Activated CD4-positive, CD25-positive, alpha-beta regulatory T cell treated with anti-CD3 and anti-CD28 coated beads, Interleukin-2, amount 50 U/mL, for 72 hours (primary cell): ENCODE measurements around the gene TICRR.
"Not testable (repeated sequence)": the region's sequence is repeated elsewhere in the genome, so short reads cannot be mapped to it uniquely, and the experiment has no call there.

Experiments
- DNase-seq: peaks from one replicate; pipeline ENCODE4 v3.0.0; 2021

TICRR gene, protein sequence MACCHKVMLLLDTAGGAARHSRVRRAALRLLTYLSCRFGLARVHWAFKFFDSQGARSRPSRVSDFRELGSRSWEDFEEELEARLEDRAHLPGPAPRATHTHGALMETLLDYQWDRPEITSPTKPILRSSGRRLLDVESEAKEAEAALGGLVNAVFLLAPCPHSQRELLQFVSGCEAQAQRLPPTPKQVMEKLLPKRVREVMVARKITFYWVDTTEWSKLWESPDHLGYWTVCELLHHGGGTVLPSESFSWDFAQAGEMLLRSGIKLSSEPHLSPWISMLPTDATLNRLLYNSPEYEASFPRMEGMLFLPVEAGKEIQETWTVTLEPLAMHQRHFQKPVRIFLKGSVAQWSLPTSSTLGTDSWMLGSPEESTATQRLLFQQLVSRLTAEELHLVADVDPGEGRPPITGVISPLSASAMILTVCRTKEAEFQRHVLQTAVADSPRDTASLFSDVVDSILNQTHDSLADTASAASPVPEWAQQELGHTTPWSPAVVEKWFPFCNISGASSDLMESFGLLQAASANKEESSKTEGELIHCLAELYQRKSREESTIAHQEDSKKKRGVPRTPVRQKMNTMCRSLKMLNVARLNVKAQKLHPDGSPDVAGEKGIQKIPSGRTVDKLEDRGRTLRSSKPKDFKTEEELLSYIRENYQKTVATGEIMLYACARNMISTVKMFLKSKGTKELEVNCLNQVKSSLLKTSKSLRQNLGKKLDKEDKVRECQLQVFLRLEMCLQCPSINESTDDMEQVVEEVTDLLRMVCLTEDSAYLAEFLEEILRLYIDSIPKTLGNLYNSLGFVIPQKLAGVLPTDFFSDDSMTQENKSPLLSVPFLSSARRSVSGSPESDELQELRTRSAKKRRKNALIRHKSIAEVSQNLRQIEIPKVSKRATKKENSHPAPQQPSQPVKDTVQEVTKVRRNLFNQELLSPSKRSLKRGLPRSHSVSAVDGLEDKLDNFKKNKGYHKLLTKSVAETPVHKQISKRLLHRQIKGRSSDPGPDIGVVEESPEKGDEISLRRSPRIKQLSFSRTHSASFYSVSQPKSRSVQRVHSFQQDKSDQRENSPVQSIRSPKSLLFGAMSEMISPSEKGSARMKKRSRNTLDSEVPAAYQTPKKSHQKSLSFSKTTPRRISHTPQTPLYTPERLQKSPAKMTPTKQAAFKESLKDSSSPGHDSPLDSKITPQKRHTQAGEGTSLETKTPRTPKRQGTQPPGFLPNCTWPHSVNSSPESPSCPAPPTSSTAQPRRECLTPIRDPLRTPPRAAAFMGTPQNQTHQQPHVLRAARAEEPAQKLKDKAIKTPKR (N-terminal part only)

DNA sequence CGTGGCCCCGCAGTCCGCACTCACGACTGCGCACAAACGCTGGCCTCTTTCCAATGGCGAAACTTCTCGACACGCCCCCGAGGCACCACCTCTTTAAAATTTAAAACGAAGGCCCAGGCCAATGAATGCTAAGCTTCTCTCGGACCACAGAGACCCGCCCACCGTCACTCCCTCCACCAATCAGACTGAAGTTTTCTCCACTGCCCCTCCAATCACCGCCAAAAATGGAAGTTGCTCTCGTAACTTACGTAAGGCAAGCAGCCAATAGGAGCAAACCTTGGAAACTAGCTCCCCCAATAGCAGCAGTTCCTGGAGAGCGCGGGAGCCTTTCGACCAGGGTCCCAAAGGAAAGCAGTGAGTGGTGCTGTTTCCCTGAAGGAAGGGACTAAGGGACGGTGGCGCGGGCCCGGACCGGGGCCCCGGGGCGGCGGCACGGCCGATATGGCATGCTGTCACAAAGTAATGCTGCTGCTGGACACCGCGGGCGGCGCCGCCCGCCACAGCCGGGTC is at the start of gene TICRR:
Gene TICRR (plus strand): TSS at position 324 of the 510 bp plus-strand sequence. CDS start 118 bp downstream, at position 442.
- DNase-seq = peak; percentile 91

DNA sequence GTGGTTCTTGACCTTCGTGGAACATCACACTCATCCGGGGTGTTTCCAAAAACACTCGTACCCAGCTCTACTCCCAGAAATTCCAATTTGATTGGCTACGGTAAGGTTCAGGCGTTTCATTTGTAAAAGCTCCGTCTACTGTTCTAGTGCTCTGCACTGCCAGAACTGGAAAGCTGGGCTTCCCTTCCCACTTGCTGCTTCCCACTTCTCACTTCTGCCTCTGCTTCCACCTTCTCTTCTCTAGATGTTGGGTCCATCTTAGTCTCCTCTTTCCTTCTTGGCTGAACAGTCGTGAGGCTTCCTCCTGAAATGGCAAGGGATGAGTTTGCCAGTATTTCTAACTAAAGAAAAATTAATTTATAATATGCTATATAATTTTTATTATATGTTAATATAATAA is 49.1 kb upstream of the TICRR start:
- no peak for DNase-seq

DNA sequence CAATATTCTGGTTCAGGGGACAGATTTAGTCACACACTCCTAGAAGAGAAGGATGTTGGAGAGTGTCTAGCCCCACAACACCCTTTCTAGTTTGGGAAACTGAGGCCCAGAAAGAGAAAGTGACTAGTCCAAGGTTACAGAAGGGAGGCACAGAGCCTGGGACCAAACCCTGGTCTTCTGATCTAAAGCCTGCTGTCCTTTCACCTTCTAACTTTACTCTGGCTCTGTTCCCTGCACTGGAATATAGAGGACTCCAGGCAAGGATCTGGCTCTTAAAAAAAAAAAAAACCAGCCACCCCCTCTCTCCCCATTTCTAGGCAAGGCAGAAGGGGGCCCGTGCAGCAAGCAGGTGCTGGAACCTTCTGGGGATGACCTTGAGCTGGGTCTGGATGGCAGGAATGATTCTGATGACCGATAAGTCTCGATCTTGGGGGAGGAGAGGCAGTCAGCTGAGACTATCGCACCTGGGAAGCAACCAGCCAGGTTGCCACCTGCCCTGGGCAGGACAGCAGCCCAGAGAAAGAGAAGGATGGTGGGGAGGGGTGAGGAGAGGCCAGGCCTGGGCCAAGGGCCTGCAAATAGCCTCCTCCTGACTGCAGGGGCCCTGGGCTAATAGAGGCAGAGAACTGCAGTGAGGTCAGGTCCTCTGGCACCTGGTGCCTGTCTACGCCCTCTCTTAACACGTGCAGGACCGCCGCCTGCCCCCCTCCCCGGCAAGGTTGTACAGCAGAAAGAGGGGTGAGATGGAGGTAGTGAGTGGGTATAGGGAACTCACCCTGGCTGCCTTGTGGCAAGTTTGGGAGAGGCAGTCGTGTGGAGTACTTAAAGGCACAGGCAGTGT is 48.4 kb upstream of the TICRR start:
- DNase-seq = no peak

DNA sequence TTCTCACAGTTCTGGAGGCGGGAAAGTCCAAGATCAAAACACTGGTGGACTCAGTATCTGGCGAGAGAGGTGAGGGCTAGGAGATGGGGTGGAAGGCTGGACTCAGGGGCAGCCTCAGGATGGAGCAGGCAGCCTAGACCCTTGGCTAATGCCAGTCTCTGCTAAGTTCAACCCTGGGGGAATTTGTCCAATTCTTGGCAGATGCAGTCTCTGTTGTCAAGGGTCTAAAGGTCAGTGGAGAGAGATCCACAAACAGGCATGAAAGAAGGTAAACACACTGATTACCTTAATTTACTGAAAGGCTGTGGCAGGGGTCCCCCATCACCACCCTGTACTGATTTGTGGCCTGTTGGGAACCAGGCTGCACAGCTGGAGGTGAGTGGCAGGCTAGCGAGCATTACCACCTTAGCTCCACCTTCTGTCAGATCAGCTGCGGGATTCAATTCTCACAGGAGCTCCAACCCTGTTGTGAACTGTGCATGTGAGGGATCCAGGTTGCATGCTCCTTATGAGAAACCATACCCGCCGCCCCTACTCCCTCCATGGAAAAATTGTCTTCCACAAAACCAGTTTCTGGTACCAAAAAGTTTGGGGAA is 46.4 kb upstream of the TICRR start:
- DNase-seq = no peak

DNA sequence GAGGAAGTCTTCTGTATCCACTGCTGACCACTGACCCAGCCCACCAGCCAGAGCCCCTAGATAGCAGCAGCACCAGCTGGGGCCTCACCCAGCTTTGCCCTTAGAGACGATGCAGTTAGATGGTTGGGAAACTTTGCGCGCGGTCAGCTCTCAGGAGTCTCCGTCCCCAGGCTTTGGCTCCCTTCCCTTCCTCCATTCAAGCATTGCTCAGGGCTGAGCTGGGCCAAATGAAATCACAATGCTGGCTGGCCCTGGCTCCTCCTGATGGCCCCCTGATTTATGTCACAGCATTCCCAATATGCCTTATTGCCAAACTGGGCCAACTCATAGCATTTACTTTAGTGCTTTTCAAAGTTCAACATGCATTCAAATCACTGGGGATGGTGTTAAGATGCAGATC is 44.3 kb upstream of the TICRR start:
- DNase-seq = no peak

DNA sequence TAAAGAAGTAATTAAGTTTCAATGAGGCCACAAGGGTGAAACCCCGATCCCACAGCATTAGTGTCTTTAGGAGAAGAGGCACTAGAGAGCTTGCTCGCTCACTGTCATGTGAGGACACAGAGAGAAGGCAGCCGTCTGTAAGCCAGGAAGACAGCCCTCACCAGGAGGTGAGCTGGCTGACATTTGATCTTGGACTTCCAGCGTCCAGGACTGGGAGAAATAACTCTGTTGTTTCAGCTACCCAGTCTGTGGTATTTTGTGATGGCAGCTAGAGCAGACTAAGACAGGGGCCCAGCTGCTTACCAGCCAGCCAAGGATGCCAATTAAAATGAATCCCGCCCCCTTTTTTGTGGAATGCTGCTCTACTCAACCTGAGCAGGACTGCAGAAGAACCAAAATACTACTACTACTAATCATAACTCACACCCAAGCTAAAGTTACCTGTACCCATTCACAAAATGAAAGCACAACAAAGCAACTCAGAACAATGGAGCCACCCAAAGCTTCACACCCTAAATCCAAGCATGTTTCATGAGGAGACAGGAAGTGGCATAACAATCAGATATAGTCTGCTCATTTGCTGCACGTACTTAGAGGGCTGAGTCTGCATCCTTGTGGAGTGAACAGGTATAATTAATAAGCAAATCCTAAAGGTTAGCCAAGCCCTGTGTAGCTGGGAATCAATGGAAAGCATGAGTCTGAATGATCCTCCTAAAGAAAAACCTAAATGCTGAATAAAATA is 43.3 kb upstream of the TICRR start:
- DNase-seq = no peak

DNA sequence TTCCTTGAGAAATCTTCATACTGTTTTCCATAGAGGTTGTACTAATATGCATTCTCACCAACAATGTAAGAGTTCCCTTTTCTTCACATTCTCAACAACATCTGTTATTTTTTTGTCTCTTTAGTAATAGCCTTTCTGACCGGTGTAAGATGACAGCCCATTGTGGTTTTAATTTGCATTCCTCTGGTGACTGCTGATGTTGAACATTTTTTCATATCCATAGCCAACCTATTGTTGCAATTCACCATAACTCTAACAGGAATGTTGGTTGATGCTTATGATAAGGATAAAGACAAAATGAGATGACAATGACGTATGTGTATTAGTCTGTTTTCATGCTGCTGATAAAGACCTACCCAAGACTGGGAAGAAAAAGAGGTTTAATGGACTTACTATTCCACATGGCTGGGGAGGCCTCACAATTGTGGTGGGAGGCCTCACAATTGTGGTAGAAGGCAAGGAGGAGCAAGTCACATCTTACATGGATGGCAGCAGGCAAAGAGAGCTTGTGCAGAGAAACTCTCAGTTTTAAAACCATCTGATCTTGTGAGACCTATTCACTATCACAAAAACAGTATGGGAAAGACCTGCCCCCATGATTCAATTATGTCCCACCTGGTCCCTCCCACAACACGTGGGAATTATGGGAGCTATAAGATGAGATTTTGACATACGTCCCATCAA is 41.3 kb upstream of the TICRR start:
- no peak for DNase-seq

DNA sequence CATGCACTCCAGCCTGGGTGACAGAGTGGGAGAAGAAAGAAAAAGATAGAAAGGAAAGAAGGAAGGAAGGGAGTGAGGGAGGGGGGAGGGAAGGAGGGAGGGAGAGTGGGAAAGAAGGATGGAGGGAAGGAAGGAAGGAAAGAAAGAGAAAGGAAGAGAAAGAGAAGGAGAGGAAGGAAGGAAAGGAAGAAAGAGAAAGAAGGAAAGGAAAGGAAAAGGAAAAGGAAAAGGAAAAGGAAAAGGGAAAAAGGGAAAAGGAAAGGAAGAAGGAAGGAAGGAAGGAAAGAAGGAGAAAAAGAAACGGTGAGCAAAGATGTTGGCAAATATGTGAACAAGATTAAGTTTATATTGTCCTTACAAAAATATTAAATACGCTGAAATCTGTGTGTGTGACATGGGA is 36.2 kb upstream of the TICRR start:
- DNase-seq = no peak

DNA sequence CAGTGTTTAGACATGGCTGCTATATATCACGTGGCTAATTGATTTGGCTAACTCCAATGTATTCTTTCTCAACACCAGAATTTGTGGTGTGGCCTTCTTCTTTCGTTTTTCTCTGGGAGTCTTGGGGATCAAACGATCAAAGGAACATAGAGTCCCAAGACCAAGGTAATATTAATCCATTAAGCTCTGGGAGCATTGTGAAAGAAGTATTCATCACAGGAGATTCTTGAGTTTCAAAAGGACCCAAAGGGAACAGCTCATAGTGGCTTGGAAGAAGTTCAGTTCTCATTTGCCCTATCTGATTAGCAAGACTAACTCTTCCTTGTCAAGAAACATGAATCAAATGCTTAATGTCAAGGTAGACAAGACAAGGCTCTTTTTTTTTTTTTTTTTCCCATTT is 32.9 kb upstream of the TICRR start:
- DNase-seq = no peak

DNA sequence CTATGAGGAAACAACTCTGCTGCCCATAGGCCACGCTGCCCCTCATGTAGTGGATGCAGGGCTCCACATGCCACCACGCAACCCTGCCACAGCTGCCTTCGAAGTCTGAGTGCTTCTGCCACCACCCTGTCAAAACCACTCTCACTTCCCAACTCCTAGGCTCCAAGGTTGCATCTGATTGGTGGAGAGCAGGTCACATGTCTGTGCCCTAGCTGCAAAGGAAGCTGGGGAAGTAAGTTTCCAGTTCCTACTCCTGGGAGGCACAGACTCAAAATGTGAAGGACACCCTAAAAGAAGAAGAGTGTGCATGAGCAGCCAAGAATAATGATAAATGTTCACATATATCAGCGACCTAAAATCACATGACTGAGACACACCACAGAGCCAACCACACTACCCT is 31.9 kb upstream of the TICRR start:
- DNase-seq = no peak

DNA sequence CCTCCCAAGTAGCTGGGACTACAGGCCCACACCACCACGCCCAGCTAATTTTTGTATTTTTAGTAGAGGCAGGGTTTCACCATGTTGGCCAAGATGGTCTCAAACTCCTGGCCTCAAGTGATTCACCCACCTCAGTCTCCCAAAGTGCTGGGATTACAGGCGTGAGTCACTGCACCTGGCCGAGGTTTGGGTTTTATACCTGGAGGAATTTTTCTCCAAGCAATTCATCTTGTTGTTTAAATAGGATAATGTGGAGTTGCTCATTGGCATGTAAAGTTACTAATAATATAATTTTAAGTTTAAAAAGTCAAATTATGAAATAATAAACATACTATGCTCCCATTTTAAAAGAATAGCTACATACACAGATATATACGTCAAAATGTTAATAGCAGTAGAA is 26.1 kb upstream of the TICRR start:
- DNase-seq = not testable (repeated sequence)

DNA sequence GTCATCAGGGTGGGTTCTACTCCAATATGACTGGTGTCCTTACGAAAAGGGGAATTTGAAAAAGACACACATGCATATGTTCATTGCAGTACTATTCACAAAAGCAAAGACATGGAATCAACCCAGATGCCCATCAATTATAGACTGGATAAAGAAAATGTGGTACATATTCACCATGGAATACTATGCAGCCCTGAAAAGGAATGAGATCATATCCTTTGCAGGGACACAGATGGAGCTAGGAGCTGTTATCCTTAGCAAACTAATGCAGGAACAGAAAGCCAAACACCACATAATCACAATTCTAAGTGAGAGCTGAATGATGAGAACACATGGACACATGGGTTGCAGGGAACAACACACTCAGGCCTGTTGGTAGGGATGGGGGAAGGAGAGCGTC is 24.8 kb upstream of the TICRR start:
- no peak for DNase-seq

DNA sequence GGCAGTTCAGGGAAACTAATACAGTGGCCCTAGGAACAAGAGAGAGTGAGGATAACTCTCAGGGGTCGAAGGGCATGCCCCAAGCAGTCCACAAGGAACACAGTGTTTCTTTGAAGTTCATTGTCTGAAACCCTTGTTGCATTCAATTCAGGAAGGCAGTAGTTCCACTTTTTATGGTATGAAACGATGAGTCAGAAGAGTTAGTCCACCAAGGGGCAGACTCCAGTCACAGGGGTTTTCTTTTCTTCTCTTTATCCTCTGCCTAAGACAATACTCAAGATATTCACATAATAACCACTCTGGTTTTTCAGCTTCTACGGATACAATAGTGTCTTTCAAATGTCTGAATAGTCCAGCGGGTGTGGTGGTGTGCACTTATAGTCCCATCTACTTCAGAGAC is 23.7 kb upstream of the TICRR start:
- no peak for DNase-seq

DNA sequence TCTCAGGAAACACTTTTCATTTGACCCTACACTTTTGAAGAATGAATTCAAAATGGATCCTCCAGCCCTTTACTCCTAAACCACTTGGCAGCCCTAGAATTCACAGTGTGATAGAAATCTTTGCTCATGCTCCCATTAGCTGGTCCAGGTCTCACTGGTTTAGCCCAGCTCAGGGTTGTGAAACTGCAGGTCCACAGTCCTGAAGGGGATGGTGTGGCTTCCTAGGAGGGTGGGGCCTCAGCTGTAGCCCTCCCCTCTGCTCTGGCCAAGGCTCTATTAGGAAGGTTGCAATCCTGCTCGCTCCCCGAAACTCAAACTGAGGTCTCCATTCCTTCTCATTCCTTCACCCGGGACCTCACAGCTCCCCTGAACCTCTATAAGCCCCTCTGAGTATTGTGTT is 21.6 kb upstream of the TICRR start:
- no peak for DNase-seq

DNA sequence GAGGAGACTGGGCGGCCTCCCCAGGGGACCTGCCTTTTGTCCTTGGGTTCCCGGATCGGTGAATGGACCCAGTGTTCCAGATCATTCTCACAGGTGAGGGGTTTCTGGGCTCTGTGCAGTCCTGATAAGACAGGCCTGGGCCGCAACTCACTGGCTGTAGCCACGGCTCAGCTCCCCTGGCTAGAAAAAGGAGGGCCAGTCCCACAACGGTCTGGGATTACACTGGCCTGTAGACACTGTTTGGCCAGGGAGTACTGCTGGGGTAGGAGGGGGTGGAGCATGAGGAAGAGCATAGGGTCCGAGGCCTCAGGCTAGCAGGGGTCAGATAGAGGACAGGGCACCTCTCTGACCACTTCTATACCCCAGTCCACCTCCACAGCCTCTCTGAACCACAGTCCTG is 21.0 kb upstream of the TICRR start:
- no peak for DNase-seq

DNA sequence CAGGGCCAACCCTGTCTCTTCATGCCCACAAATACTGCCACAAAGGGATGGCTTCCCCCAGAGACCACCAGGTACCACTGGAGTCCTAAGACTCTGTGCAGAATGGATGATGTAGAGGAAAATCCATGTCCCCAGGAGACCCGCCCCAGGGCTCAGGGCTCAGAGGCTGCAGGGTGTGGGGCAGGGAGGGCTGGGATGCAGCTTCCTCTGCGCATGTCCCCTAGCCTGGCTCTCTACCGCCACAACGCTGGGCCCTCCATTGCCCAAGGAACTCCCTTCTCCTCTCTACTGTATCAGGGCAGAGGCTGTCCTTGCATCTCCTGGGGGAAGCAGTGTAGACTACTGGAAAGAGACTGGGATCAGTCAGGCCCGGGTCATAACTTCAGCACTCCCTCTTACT is 19.5 kb upstream of the TICRR start:
- DNase-seq = no peak

DNA sequence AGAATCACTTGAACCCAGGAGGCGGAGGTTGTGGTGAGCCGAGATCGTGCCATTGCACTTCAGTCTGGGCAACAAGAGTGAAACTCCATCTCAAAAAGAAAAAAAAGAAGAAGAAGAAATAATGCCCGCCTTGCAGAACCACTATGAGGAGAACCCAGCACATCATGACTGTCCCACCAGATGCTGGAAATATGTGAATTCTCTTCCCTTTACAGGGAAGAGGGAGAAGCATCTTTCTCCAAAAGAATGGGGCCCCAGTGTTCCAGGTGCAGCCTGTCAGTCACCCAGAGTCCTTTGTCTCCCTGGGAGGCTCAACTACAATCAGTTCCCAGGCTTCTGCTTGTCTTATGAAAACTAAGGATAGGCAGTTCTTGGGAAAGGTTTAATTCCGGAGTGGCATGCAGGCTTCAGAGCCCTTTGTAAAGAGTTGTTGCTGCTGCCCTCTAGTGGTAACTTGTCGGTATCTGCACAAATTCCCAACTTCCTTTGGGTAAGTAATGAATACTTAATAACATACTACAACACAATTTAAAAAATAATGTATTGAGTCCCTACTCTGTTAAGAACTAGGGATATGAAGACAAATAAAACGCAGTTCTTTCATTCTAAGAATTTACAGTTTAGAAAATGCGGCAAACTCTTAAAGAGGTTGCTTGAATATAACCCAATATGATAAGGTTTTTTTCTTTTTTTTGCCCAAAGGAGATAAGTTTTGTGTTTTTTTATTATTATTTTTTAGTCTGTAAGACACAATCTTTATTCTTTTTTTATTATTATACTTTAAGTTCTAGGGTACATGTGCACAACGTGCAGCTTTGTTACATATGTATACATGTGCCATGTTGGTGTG is 18.6 kb upstream of the TICRR start:
- no peak for DNase-seq

DNA sequence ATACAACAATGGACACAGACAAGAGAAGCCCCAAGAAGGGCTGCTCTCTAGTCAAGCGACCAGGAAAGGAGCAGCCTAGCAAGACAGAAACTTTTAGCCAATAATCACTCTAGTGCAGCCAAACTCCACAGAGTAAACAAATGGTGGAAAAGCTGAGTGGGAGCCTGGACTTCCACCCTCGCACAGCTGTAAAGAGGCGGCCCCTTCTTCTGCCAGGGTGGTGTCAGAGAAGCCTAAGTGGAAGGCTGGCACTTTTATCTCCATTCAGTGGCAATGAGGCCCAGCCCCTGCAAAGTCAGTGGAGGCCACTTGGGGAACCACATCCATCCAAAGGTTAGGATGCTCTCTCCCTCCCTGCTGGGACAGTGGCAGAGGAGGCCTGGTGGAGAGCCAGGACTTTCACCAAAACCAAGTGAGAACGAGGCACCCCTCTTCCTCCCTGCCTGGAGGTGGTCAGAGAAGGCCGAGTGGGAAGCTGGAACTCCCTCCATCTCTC is 15.5 kb upstream of the TICRR start:
- DNase-seq = no peak

DNA sequence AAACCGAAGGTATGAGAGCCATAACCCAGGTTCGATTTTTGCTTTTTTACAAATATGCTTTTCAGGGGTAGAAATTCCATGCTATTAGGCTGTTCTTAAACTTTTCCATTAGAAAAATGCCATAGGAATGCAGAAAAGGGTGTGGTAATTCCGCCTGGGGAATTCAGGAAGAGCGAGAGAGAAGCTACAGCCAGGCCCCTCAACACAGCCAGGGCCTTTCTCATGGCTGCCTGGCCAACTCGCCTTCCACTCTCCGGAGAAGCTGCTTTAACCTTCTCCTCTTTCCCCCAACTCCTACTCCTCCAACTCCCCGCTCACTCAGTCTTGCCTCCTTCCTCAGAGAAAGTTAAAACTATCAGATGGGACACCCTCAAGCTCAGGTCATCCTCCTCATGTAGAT is 9.1 kb upstream of the TICRR start:
- DNase-seq = no peak
